A673 (cell line): Measurements from ENCODE around the gene SYK. TPM values are rescaled to one million over a fixed set of nuclear protein-coding genes. Genes with fewer than 3 reads are reported as not detected.

Experiments used
- BruUV-seq: library from RNA; stranded (reverse); fragments of 400-500 nt; replicated peaks from 2 replicates; lab custom pipeline; 2021; lab: Mats Ljungman, UMichigan
- CTCF ChIA-PET: fragments of 300-600 bp; sonication (Branson Sonifier 250); formaldehyde crosslinking; loops from one replicate; lab custom pipeline; 2022; ENCODE audit warnings: antibody characterized with exemption; lab: Charles Lee
- POLR2A ChIA-PET: fragments of 300-600 bp; sonication (Branson Sonifier 250); formaldehyde crosslinking; loops from one replicate; lab custom pipeline; 2022; ENCODE audit warnings: antibody characterized with exemption; ENCODE audit not compliant: low non-redundant PET; lab: Charles Lee
- DNase-seq: peaks from one replicate; pipeline ENCODE4 v3.0.0-alpha.2; 2015; ENCODE audit warnings: low spot score
- H3K27ac ChIP-seq: fragments of 200-600 bp; sonication (generic); 2 replicates; pipeline ENCODE4 v1.5.1; 2016; ENCODE audit warnings: mixed run types, low read depth, mild to moderate bottlenecking, mixed read lengths, antibody characterized with exemption, low read length; ENCODE audit not compliant: poor library complexity, severe bottlenecking
- H3K27me3 ChIP-seq: fragments of 200-600 bp; sonication (generic); replicated peaks from 2 replicates; pipeline ENCODE4 v1.6.1; 2017; ENCODE audit warnings: mixed run types, low read depth, mild to moderate bottlenecking, mixed read lengths, antibody characterized with exemption, low read length; ENCODE audit not compliant: insufficient read depth, poor library complexity
- H3K36me3 ChIP-seq: fragments of 200-600 bp; sonication (generic); 2 replicates; pipeline ENCODE4 v1.6.1; 2016; ENCODE audit warnings: mixed run types, mild to moderate bottlenecking, mixed read lengths, antibody characterized with exemption, low read length; ENCODE audit not compliant: insufficient read depth, poor library complexity, severe bottlenecking
- H3K4me1 ChIP-seq: fragments of 200-600 bp; sonication (generic); 2 replicates; pipeline ENCODE4 v1.6.1; 2017; ENCODE audit warnings: mixed run types, mild to moderate bottlenecking, mixed read lengths, antibody characterized with exemption, low read length; ENCODE audit not compliant: insufficient read depth, poor library complexity, severe bottlenecking
- H3K4me3 ChIP-seq: fragments of 200-600 bp; sonication (generic); 2 replicates; pipeline ENCODE4 v1.5.1; 2016; ENCODE audit warnings: low read depth, mixed run types, mild to moderate bottlenecking, mixed read lengths, low read length; ENCODE audit not compliant: poor library complexity, severe bottlenecking
- H3K9me3 ChIP-seq: fragments of 200-600 bp; sonication (generic); 2 replicates; pipeline ENCODE4 v1.6.1; 2016; ENCODE audit warnings: mixed run types, low read depth, mild to moderate bottlenecking, mixed read lengths, antibody characterized with exemption, low read length; ENCODE audit not compliant: poor library complexity, severe bottlenecking
- CTCF ChIP-seq: fragments of 300-800, 200-600 bp; sonication (generic); conservative IDR thresholded peaks from 2 replicates; pipeline ENCODE4 v1.5.1; 2017; ENCODE audit warnings: low read depth, mild to moderate bottlenecking, antibody characterized with exemption, low read length, moderate library complexity, mixed read lengths
- EZH2 ChIP-seq: fragments of 200-600 bp; sonication (generic); IDR thresholded peaks from 2 replicates; pipeline ENCODE4 v1.6.1; 2017; ENCODE audit warnings: borderline replicate concordance, low read depth, mild to moderate bottlenecking, mixed read lengths, antibody characterized with exemption, low read length; ENCODE audit not compliant: poor library complexity, severe bottlenecking
- intact Hi-C: fragments of 100-400 bp; cut with micrococcal nuclease; formaldehyde crosslinking; loops from one replicate; pipeline ENCODE4 v1.10.0; 2022; ENCODE audit not compliant: unreplicated experiment
- total RNA-seq: library from RNA; stranded (reverse); gene quantifications from 2 replicates; pipeline ENCODE4 v1.2.3, GENCODE V29; 2021

The SYK gene
- total RNA-seq, 1 experiment from 2014 or later = 14.9 TPM

DNA sequence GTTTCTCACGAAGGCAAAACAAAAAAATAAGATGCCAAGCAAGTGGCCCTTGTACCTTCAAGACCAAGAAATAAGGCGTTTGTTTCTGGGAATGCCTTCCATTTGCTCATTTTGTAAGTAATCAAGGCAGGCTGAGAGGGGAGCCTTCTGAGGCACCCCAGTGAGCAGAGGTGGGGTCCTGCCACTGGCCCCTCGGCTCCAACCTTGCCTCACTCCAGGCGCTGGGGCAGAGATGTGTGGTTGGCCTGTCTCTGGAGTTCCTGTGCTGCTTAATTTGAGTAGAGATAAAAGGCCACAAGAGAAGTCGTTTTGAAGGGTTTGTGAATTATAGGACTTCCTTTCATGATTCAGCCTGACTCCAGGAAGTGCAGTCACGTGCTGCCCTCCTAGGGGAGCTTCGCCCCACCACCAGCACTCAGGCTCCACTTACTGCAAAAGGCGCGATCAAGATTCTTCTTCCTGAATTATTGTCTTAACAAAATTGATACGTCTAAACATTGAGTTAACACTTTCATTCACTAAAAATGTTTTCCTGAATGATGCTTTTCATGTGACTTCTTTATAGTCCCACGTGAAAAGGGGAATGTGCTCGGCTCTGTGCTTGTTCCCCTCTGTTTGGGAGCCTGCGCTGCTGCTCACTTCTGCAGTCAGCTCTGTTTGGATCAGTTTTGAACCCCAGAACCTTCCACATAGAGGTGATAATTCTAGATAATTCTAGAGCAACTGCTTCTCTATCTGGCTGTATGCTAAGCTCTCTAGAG is 13.7 kb downstream of the SYK start:
- Histone ChIP-seq H3K9me3 (no peaks in the 10 kb centered on the region), H3K27me3 (no peaks in the 10 kb centered on the region), H3K27ac (peak overlapping the region; percentile 74), H3K4me3 (no peak overlapping the region), H3K36me3 (no peaks in the 10 kb centered on the region), H3K4me1 (peaks cover 25% of the 10 kb centered on the region)
- no TSS peak for BruUV-seq
- ChIA-PET POLR2A (interaction anchor here (0.7 kb wide), 1 partner anchor 31 kb away, joined by 4 read pairs; no protein-coding TSS in a partner anchor), CTCF (no interaction called here)
- DNase-seq = peak; percentile 77
- intact Hi-C loops = no loop called here
- no peak for TF ChIP-seq EZH2
- no peak for TF ChIP-seq CTCF

- Histone ChIP-seq H3K4me3 (no peak overlapping the region), H3K27ac (peak overlapping the region; percentile 74), H3K27me3 (no peaks in the 10 kb centered on the region), H3K36me3 (no peaks in the 10 kb centered on the region), H3K9me3 (no peaks in the 10 kb centered on the region), H3K4me1 (peaks cover 20% of the 10 kb centered on the region)
- DNase-seq = no peak
- ChIA-PET CTCF (no interaction called here), POLR2A (no interaction called here)
- intact Hi-C loops = no loop called here
- BruUV-seq = no TSS peak
- TF ChIP-seq CTCF = no peak
- no peak for TF ChIP-seq EZH2
These were observed 14.3 kb downstream of the SYK start for GRCh38 chr9:90815944-90816357.

- H3K4me1 ChIP-seq = peaks cover 14% of the 10 kb centered on the region
- DNase-seq = no peak
- no peak overlapping the region for H3K4me3 ChIP-seq
- H3K36me3 ChIP-seq = no peaks in the 10 kb centered on the region
- no peaks in the 10 kb centered on the region for H3K9me3 ChIP-seq
- intact Hi-C loops = no loop called here
- no peak for TF ChIP-seq CTCF
- TF ChIP-seq EZH2 = no peak
- BruUV-seq = no TSS peak
- no peaks in the 10 kb centered on the region for H3K27me3 ChIP-seq
- ChIA-PET POLR2A (no interaction called here), CTCF (no interaction called here)
- H3K27ac ChIP-seq = no peak overlapping the region
These were observed 15.1 kb downstream of the SYK start for GRCh38 chr9:90816690-90817089.
